ENCODE measurements around the gene AOAH. TPM values are rescaled to one million over a fixed set of nuclear protein-coding genes. Genes with fewer than 3 reads are reported as not detected.
"Not testable (repeated sequence)": the region's sequence is repeated elsewhere in the genome, so short reads cannot be mapped to it uniquely, and the experiment has no call there.

AOAH gene
- total and polyA plus RNA-seq, 11 donors, result 0.65 to 42.0 (median 1.8) TPM

- intact Hi-C loops (cut with DNase I), result no loop called here
- H3K27ac ChIP-seq, result peak overlapping the region in 3 of 12 donors; percentile 2 to 90 (median 4)
- peaks cover 0 to 4% (median 0%) of the 10 kb centered on the region in 12 donors for H3K9me3 ChIP-seq
- peaks cover 0 to 50% (median 0%) of the 10 kb centered on the region in 12 donors for H3K4me1 ChIP-seq
- H3K36me3 ChIP-seq, result no peaks in the 10 kb centered on the region
- H3K27me3 ChIP-seq, result no peaks in the 10 kb centered on the region
- H3K4me3 ChIP-seq, result peak overlapping the region in 7 of 12 donors; percentile 5 to 63 (median 36)
- DNase-seq (no peak), ATAC-seq (no peak)
- TF ChIP-seq CTCF (IDR thresholded peaks at IDR 0.05) (no peak), POLR2A (IDR thresholded peaks at IDR 0.05) (no peak)
- 71 to 98% (median 95%) methylated on average over 4 of the region's 4 CpGs for WGBS, 4 donors
Observed at GRCh38 chr7:36723291-36723690, 1.0 kb downstream of the AOAH start.

- Histone ChIP-seq H3K4me1 (peaks cover 0 to 16% (median 0%) of the 10 kb centered on the region in 12 donors), H3K36me3 (no peaks in the 10 kb centered on the region), H3K27ac (peak overlapping the region in 1 of 12 donors; percentile 90), H3K27me3 (no peaks in the 10 kb centered on the region), H3K4me3 (no peak overlapping the region), H3K9me3 (no peaks in the 10 kb centered on the region)
- TF ChIP-seq POLR2A (IDR thresholded peaks at IDR 0.05), result no peak
- TF ChIP-seq CTCF (IDR thresholded peaks at IDR 0.05), result no peak
- ATAC-seq, result no peak
- intact Hi-C loops (cut with DNase I), result no loop called here
- WGBS, 4 donors, result 87 to 92% (median 89%) methylated on average over 3 of the region's 3 CpGs
- no peak for DNase-seq
Observed at GRCh38 chr7:36719083-36719632, 5.1 kb downstream of the AOAH start.

- DNase-seq (no peak), ATAC-seq (no peak)
- no peaks in the 10 kb centered on the region for H3K9me3 ChIP-seq
- 73 to 88% (median 87%) methylated on average over 3 of the region's 3 CpGs for WGBS, 4 donors
- peaks cover 0 to 16% (median 0%) of the 10 kb centered on the region in 12 donors for H3K4me1 ChIP-seq
- H3K4me3 ChIP-seq, result no peak overlapping the region
- H3K36me3 ChIP-seq, result no peaks in the 10 kb centered on the region
- TF ChIP-seq CTCF (IDR thresholded peaks at IDR 0.05) (no peak), POLR2A (IDR thresholded peaks at IDR 0.05) (no peak)
- H3K27ac ChIP-seq, result peak overlapping the region in 1 of 12 donors; percentile 90
- H3K27me3 ChIP-seq, result no peaks in the 10 kb centered on the region
- intact Hi-C loops (cut with DNase I), result no loop called here
Observed at GRCh38 chr7:36717586-36717985, 6.7 kb downstream of the AOAH start.

- WGBS, 4 donors, result 81 to 91% (median 85%) methylated on average over 6 to 8 of the region's 8 CpGs
- H3K27me3 ChIP-seq; H3K9me3 ChIP-seq; intact Hi-C loops (cut with DNase I); DNase-seq; H3K4me3 ChIP-seq; H3K36me3 ChIP-seq; ATAC-seq: not testable (repeated sequence)
- Histone ChIP-seq H3K27ac (peak overlapping the region in 2 of 12 donors; percentile 14 to 90), H3K4me1 (peaks cover 0 to 13% (median 0%) of the 10 kb centered on the region in 12 donors)
Observed at GRCh38 chr7:36716802-36717201, 7.5 kb downstream of the AOAH start.

- Histone ChIP-seq H3K4me1 (peaks cover 0 to 20% (median 0%) of the 10 kb centered on the region in 12 donors), H3K27me3 (no peaks in the 10 kb centered on the region), H3K4me3 (no peak overlapping the region), H3K27ac (no peak overlapping the region), H3K9me3 (no peaks in the 10 kb centered on the region), H3K36me3 (no peaks in the 10 kb centered on the region)
- ATAC-seq, result no peak
- intact Hi-C loops (cut with DNase I), result no loop called here
- DNase-seq, result no peak
- no peak for TF ChIP-seq POLR2A (IDR thresholded peaks at IDR 0.05)
- 88 to 95% (median 91%) methylated on average over 5 of the region's 5 CpGs for WGBS, 4 donors
Observed at GRCh38 chr7:36712015-36712414, 12.3 kb downstream of the AOAH start.

Data from heart left ventricle (tissue), 16 donors.